Gastrocnemius medialis (tissue), 4 donors: ENCODE results near the gene TUBB. TPM values are rescaled to one million over a fixed set of nuclear protein-coding genes. Genes with fewer than 3 reads are reported as not detected.

Experiments
- ATAC-seq, 2 donors: fragments of 150-250 bp; one replicate each; pipeline ENCODE4 v1.9.1; 2016
- DNase-seq, 2 donors: peaks; one replicate each; pipeline ENCODE4 v3.0.0-alpha.2; 2019
- H3K27ac ChIP-seq, 4 donors: fragments of 200-600 bp; sonication (generic); 1 replicate in 1 of 4; 2 replicates in 3 of 4; pipeline ENCODE4 v1.5.1; 2016 to 2018; ENCODE audit warnings: mild to moderate bottlenecking in 2 of 4, moderate library complexity in 1 of 4
- H3K27me3 ChIP-seq, 3 donors: fragments of 200-600 bp; sonication (generic) in 2 of 3; 1 replicate in 1 of 3; 2 replicates in 2 of 3; pipeline versions ENCODE4 v1.5.1 to v1.6.0; 2016 to 2019; ENCODE audit warnings: mild to moderate bottlenecking in 1 of 3, moderate library complexity in 1 of 3
- H3K36me3 ChIP-seq, 2 donors: fragments of 200-600 bp; sonication (generic) in 1 of 2; one replicate each; pipeline ENCODE4 v1.5.1; 2017 to 2018
- H3K4me1 ChIP-seq, 2 donors: fragments of 200-600 bp; sonication (generic) in 1 of 2; one replicate each; pipeline ENCODE4 v1.5.1; 2016 to 2017; ENCODE audit warnings: mild to moderate bottlenecking in 2 of 2
- H3K4me3 ChIP-seq, 4 donors: fragments of 200-600 bp; sonication (generic) in 3 of 4; 1 replicate in 1 of 4; 2 replicates in 3 of 4; pipeline ENCODE4 v1.5.1; 2016 to 2019; ENCODE audit warnings: mild to moderate bottlenecking in 2 of 4
- H3K9me3 ChIP-seq, 3 donors: fragments of 200-600 bp; sonication (generic) in 2 of 3; 1 replicate in 1 of 3; 2 replicates in 2 of 3; pipeline ENCODE4 v1.5.1; 2016 to 2019
- CTCF ChIP-seq, 5 experiments: fragments of 450-650 bp in 3 of 5; fragments of 200-600 bp in 2 of 5; sonication (generic) in 2 of 5; IDR thresholded peaks in 4 of 5; conservative IDR thresholded peaks in 1 of 5; 1 replicate in 4 of 5; 2 replicates in 1 of 5; pipeline ENCODE4 v1.5.1; 2016 to 2019; ENCODE audit warnings: antibody characterized with exemption in 5 of 5, mild to moderate bottlenecking in 3 of 5, moderate library complexity in 3 of 5
- POLR2A ChIP-seq, 2 donors: fragments of 450-650 bp; IDR thresholded peaks; one replicate each; pipeline ENCODE4 v1.6.1; 2017; ENCODE audit warnings: antibody characterized with exemption in 2 of 2, mild to moderate bottlenecking in 2 of 2, moderate library complexity in 2 of 2
- in situ Hi-C, 4 donors: fragments of 200-750 bp; cut with MboI; loops; one replicate each; pipeline versions ENCODE4 v1.15.0 to v1.8.0; 2017; ENCODE audit warnings: low sequenced_read_pairs in 4 of 4
- intact Hi-C: fragments of 100-400 bp; cut with DNase I; formaldehyde crosslinking; loops from one replicate; pipeline ENCODE4 v1.15.1; 2023; ENCODE audit warnings: low total_unique reads
- total RNA-seq, 4 donors: library from RNA; depleted of rRNA; stranded (reverse); fragments of >200 nt; gene quantifications; one replicate each; pipeline versions ENCODE4 v1.1.0 to v1.2.3, GENCODE V29; 2016

Gene TUBB
- total RNA-seq, 4 donors from 2014 or later = 79.7 to 294 (median 193) TPM

GRCh38 chr6:30730601-30731435 lies 10.7 kb downstream of the TUBB start:
- peak overlapping the region in 1 of 4 donors; percentile 26 for H3K27ac ChIP-seq
- no peak overlapping the region for H3K4me3 ChIP-seq

DNA sequence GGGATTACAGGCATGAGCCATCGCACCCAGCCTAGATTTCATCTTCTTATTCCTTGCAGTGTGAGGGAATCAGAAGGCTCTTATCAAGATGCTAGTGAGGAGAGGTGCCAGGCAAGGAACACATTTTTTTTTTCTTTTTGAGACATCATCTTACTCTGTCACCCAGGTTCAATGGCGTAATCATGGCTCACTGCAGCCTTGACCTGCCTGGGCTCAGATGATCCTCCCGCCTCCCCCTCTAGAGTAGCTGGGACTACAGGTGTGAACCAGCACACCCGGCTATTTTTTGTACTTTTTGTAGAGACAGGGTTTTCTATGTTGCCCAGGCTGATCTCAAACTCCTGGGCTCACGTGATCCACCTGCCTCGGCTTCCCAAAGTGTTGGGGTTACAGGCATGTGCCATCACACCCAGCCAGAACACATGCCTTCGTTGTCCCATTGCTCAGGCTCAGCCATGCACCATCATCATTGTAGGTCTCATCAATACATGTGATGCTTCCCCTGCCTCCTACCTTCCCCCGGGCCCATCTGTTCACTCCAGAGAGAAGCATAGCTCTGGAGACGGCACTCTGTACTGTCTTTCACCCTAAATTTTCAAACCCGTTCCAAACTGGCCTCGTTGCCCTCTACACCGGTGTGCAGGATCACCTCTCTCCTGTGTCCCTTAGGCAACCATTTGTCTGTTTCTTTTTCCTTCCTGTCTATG lies 12.2 kb downstream of the TUBB start:
- Histone ChIP-seq H3K36me3 (peaks cover 0 to 88% of the 10 kb centered on the region in 2 donors), H3K27ac (no peak overlapping the region), H3K9me3 (no peaks in the 10 kb centered on the region), H3K27me3 (no peaks in the 10 kb centered on the region), H3K4me3 (no peak overlapping the region), H3K4me1 (peaks cover 0 to 6% of the 10 kb centered on the region in 2 donors)
- DNase-seq (no peak), ATAC-seq (no peak)
- TF ChIP-seq CTCF (IDR thresholded peaks at IDR 0.05 in 4 of 5, conservative IDR thresholded peaks at IDR 0.05 in 1 of 5) = no peak
- no peak for TF ChIP-seq POLR2A (IDR thresholded peaks at IDR 0.05)
- intact Hi-C loops = no loop called here
- in situ Hi-C loops = loop anchor here in 1 of 4 donors (25.0 kb wide), 1 partner anchor 155 kb away; the partner anchor contains the start of gene DDR1

More at GRCh38 chr6:30730601-30731435, 10.7 kb downstream of the TUBB start:
- H3K36me3 ChIP-seq = peaks cover 0 to 86% of the 10 kb centered on the region in 2 donors
- peaks cover 0 to 6% of the 10 kb centered on the region in 2 donors for H3K4me1 ChIP-seq
- no peaks in the 10 kb centered on the region for H3K9me3 ChIP-seq
- in situ Hi-C loops = loop anchor here in 1 of 4 donors (25.0 kb wide), 1 partner anchor 156 kb away; the partner anchor contains the start of gene DDR1
- intact Hi-C loops = no loop called here
- H3K27me3 ChIP-seq = no peaks in the 10 kb centered on the region
- TF ChIP-seq CTCF (IDR thresholded peaks at IDR 0.05 in 4 of 5, conservative IDR thresholded peaks at IDR 0.05 in 1 of 5) = peak; percentile 9 to 47 (median 38)
- TF ChIP-seq POLR2A (IDR thresholded peaks at IDR 0.05) = no peak
- ATAC-seq (peak in 1 of 2 donors; percentile 46), DNase-seq (peak in 1 of 2 donors; percentile 48)

DNA sequence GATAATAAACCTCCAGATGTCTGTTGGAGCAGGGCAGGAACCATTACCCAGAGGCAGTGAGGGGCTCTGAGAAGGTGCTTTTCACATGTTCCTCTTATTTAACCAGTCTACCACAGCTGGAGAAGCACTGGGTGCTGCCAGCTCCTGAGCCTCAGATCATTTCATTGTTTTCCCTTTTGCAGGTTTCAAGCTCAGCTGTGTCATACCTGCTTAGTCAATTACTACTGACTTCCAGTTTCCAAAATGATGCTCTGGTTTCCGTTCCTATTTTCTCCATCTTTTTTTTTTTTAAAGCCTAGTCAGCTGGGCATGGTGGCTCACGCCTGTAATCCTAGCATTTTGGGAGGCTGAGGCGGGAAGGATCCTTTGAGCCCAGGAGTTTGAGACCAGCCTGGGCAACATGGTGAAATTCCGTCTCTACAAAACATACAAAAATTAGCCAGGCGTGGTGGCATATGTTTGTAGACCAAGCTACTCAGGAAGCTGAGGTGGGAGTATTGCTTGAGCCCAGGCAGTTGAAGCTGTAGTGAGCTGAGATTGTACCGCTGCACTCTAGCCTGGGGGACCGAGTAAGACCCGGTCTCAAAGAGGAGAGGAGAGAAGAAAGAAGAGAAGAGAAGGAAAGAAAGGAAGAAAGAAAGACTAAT lies 15.6 kb downstream of the TUBB start:
- ATAC-seq (no peak), DNase-seq (no peak)
- TF ChIP-seq CTCF (IDR thresholded peaks at IDR 0.05 in 4 of 5, conservative IDR thresholded peaks at IDR 0.05 in 1 of 5) (no peak), POLR2A (IDR thresholded peaks at IDR 0.05) (no peak)
- peaks cover under 1 to 8% of the 10 kb centered on the region in 2 donors for H3K4me1 ChIP-seq
- in situ Hi-C loops (loop anchor here in 1 of 4 donors (25.0 kb wide), 1 partner anchor 152 kb away; the partner anchor contains the start of gene DDR1), intact Hi-C loops (no loop called here)
- no peaks in the 10 kb centered on the region for H3K9me3 ChIP-seq
- H3K27ac ChIP-seq = no peak overlapping the region
- H3K27me3 ChIP-seq = no peaks in the 10 kb centered on the region
- H3K36me3 ChIP-seq = peaks cover 0 to 87% of the 10 kb centered on the region in 2 donors
- no peak overlapping the region for H3K4me3 ChIP-seq

DNA sequence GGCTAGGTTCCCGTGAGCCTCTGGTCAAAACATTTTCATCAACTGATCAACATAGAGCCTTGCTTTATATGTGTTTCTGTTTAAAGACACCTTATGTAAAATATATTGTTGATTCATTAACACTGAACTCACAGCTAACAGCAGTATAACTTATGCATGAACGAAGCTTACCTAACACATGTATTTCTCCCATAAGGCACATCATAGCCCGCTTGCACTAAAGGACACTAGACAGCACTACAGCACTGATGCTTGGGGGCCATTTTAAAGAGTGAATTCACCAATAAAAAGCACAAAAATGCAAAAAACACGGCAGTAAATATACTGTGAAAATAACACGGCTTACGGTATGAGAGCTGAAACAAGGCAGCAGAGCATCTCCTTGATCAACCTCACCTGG lies 18.4 kb downstream of the TUBB start:
- TF ChIP-seq POLR2A (IDR thresholded peaks at IDR 0.05) = no peak
- TF ChIP-seq CTCF (IDR thresholded peaks at IDR 0.05 in 4 of 5, conservative IDR thresholded peaks at IDR 0.05 in 1 of 5) = no peak
- Histone ChIP-seq H3K36me3 (peaks cover 0 to 70% of the 10 kb centered on the region in 2 donors), H3K4me3 (no peak overlapping the region), H3K27ac (no peak overlapping the region), H3K9me3 (no peaks in the 10 kb centered on the region), H3K27me3 (no peaks in the 10 kb centered on the region), H3K4me1 (peaks cover 18 to 22% of the 10 kb centered on the region in 2 donors)
- intact Hi-C loops = no loop called here
- in situ Hi-C loops = loop anchor here in 1 of 4 donors (25.0 kb wide), 1 partner anchor 149 kb away; the partner anchor contains the start of gene DDR1
- DNase-seq = no peak
- ATAC-seq = no peak
